ENCODE data around the gene HYDIN.

The HYDIN gene

GRCh38 chr16:71262391-71262790 lies 31.9 kb upstream of the HYDIN start:
- TF ChIP-seq ISL1 (CRISPR knock-in tag; IDR thresholded peaks at IDR 0.05) (no peak), RARB (CRISPR knock-in tag; IDR thresholded peaks at IDR 0.05) (no peak), ZFP3 (CRISPR knock-in tag; IDR thresholded peaks at IDR 0.05) (no peak), ZNF8 (CRISPR knock-in tag; IDR thresholded peaks at IDR 0.05) (no peak), PPARA (CRISPR knock-in tag; IDR thresholded peaks at IDR 0.05; ENCODE audit: borderline replicate concordance) (no peak), TCF4 (CRISPR knock-in tag; IDR thresholded peaks at IDR 0.05; ENCODE audit: borderline replicate concordance) (no peak), BACH2 (CRISPR knock-in tag; IDR thresholded peaks at IDR 0.05; ENCODE audit: borderline replicate concordance) (no peak)
- ATAC-seq = no peak

- no peak for ATAC-seq
- TF ChIP-seq TSHZ2 (CRISPR knock-in tag; IDR thresholded peaks at IDR 0.05) (no peak), PATZ1 (CRISPR knock-in tag; IDR thresholded peaks at IDR 0.05; ENCODE audit: borderline replicate concordance) (no peak), GLIS3 (CRISPR knock-in tag; IDR thresholded peaks at IDR 0.05) (no peak), ZFP3 (CRISPR knock-in tag; IDR thresholded peaks at IDR 0.05) (no peak), TOX (CRISPR knock-in tag; IDR thresholded peaks at IDR 0.05; ENCODE audit: borderline replicate concordance) (no peak), ZNF70 (CRISPR knock-in tag; IDR thresholded peaks at IDR 0.05) (no peak), ZC3H10 (CRISPR knock-in tag; IDR thresholded peaks at IDR 0.05) (no peak), ZNF8 (CRISPR knock-in tag; IDR thresholded peaks at IDR 0.05) (no peak), ZNF565 (CRISPR knock-in tag; conservative IDR thresholded peaks at IDR 0.05; ENCODE audit: low read depth) (no peak), POU6F1 (CRISPR knock-in tag; IDR thresholded peaks at IDR 0.05; ENCODE audit: borderline replicate concordance, low read depth) (no peak), CREB5 (CRISPR knock-in tag; IDR thresholded peaks at IDR 0.05; ENCODE audit: low read depth) (no peak), CSRNP3 (CRISPR knock-in tag; IDR thresholded peaks at IDR 0.05) (no peak), TCF4 (CRISPR knock-in tag; IDR thresholded peaks at IDR 0.05; ENCODE audit: borderline replicate concordance) (no peak), OSR1 (CRISPR knock-in tag; IDR thresholded peaks at IDR 0.05) (no peak), SNAI2 (CRISPR knock-in tag; IDR thresholded peaks at IDR 0.05) (no peak)
Measured at GRCh38 chr16:71260995-71261394, 30.5 kb upstream of the HYDIN start.

GRCh38 chr16:71259086-71259485 lies 28.6 kb upstream of the HYDIN start:
- ATAC-seq = no peak
- TF ChIP-seq TSHZ2 (CRISPR knock-in tag; IDR thresholded peaks at IDR 0.05) (no peak), POU6F1 (CRISPR knock-in tag; IDR thresholded peaks at IDR 0.05; ENCODE audit: borderline replicate concordance, low read depth) (no peak), ZFP30 (CRISPR knock-in tag; IDR thresholded peaks at IDR 0.05) (no peak)

All from SK-N-SH treated with all-trans-retinoic acid at 6 μM for 48 hours (cell line).